GM18907 (cell line): ENCODE results near the gene SORCS2.

ENCODE experiments used
- ATAC-seq: cut with Tn5 transposase; IDR thresholded peaks from one replicate; pipeline ENCODE4 v1.9.1; 2021; ENCODE audit warnings: mild to moderate bottlenecking, moderate library complexity; ENCODE audit not compliant: unreplicated experiment

SORCS2 gene

GRCh38 chr4:7285244-7286094, 93.1 kb downstream of the SORCS2 start:
- ATAC-seq, result no peak

DNA sequence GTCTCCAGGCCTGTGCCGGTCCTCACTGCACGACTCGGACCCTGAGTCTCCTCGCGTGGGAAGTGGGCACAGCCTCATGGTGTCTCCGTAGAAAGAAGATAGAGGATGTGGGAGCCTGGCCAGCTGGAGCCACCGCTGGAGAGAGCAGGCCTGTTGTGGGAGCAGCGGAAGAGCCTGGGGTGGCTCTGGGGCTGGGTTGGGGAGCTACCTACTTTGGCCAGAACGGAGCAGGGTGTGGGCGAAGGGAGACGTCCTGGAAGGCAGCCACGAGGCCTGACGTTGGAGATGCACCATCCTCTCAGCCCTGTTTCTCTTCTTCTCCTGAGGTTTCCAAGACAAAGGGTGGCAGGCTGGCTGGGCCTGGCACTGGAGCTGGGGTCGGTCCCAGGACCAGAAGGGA, 93.8 kb downstream of the SORCS2 start:
- ATAC-seq, result no peak

GRCh38 chr4:7286798-7287197, 94.5 kb downstream of the SORCS2 start:
- no peak for ATAC-seq

GRCh38 chr4:7287274-7287917, 95.1 kb downstream of the SORCS2 start:
- no peak for ATAC-seq

DNA sequence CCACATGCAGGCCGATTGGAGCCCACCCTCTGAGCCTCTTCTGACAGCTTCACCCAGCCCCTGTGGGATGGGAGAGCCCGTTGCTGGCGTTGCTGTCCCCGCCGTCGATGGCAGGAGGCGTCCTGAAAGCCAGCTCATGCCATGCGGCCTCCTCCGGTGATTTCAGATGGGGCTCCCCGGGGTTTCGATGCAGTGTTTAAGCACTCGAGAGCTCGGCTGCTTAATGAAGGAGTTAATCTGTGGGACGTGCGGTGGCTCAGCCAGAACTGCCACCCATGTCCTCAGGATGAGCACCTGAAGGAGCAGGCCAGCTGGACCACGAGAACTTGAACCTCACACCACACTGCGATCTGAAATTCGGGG, 95.6 kb downstream of the SORCS2 start:
- no peak for ATAC-seq

DNA sequence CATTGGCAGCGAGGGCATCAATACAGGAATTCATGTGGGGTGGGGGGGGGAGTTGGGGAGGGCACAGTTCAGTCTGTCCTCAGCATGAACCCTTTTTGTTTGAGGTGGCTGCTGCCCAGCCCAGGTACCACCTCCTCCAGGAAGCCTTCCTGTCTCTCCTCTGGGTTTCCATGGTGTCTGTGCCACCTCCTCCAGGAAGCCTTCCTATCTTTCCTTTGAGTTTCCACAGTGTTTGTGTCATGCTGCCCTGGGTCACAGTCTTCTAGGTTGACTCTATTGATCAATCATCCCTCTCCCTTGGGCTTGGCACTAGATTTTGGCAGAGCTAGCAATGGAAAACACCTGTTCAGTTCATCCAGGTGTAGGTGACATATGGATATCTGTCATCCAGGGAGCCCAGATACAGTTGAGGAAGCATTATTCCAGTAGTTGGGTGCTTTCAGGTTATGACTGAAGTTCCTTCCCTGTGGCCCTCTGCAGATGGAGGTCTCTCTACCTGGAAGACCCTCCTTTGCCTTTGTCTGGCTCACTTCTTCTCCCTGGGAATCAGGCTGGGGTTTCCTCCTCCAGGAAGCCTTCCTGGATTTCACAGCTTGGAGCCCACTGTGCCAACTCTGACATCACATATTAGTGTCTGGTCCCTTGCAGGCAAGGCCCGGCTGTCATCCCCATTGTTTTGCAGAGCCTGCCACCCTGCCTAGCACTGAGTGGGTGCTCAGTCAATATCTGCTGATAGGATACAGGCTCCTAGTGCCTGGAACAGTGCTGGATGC, 96.6 kb downstream of the SORCS2 start:
- ATAC-seq, result no peak

DNA sequence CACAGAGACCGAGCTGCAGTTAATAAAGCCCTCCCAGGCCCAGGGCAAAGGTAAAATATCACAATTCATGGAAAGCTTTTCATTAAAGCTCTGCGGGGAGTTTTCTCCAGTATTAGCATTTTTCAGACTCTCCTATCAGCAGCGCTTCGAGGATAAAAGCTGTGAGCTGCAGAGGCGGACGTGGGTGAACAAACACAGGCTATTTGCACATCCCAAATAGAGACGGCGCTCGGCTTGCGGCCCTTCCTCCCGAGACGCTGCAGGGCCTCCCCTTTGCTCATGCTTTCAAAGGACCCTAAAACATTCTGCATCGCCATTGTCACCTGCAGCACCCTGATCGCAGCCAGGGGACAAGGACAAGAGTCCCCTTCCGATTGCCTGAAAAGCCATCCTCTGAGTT, 97.3 kb downstream of the SORCS2 start:
- no peak for ATAC-seq

DNA sequence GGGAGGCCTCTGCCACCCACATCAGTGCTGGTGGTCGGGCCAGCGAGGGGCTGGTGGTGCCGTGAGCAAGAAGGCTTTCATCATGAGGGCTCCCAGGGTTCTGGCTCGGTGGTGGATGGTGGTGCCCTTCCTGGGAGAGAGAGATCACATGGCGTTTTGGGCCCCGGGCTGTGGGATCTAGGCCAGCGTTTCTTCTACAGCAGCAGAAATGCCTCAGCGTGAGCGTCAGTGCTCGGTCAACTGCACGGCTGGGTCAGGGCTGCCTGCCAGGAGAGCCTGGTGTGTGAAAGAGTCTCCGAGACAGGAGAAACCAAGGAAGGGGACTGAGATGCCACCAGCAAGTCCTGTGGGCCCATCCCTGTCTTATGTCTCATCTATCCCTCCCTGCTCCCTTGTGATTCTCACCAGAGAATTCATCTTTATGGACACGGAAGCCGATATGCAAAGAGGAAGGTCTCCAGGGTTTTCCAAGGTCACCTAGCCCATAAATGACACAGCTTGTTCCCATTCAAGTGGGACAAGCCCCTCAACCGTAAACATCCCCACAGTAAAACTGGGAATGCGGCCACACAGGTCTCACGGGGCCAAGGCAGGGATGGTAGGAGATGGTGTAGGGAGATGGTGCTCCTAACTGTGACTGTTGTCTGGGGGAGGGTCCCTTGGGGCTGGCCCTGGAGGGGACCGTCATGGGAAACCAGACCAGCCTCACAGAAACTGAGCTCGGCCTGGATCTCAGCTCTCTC, 99.2 kb downstream of the SORCS2 start:
- ATAC-seq, result no peak

GRCh38 chr4:7293703-7294102, 101.4 kb downstream of the SORCS2 start:
- no peak for ATAC-seq

GRCh38 chr4:7294176-7294756, 101.9 kb downstream of the SORCS2 start:
- no peak for ATAC-seq

- no peak for ATAC-seq
These were observed 103.0 kb downstream of the SORCS2 start for GRCh38 chr4:7295197-7295910.

- no peak for ATAC-seq
These were observed 103.7 kb downstream of the SORCS2 start for GRCh38 chr4:7295911-7296660.

DNA sequence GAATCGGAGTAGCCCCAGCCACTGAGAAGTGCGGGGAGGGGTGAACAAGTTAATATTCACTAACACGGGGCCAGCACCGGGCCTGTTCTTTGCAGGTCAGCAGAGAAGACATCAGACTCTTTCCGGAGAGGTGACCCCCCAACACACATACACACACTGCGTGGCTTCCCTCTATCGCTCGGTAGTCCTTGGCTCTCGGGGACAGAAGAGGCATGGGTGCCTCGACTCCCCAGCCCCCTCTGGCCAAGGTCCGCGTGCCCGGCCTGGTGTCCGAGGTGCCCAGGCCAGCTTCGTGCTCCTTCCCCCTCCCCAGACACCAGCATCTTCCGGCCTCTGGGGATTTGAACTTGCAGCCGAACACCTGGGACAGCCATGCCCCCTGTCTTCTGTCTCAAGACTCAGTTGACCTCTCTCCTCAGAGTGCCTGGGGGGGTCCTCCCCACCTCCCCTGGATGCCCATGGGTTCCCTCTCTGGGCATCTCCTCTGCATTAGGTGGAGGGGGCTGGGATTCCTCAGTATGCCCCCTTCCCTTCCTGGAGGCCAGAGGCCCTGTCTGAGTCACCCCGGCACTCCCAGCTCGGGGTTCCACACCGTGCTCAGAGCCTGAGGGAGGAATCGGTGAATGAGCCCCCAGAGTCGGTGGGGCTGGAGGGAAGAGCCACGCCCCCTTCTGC, 104.5 kb downstream of the SORCS2 start:
- no peak for ATAC-seq

- ATAC-seq, result no peak
These were observed 105.0 kb downstream of the SORCS2 start for GRCh38 chr4:7297374-7297773.

DNA sequence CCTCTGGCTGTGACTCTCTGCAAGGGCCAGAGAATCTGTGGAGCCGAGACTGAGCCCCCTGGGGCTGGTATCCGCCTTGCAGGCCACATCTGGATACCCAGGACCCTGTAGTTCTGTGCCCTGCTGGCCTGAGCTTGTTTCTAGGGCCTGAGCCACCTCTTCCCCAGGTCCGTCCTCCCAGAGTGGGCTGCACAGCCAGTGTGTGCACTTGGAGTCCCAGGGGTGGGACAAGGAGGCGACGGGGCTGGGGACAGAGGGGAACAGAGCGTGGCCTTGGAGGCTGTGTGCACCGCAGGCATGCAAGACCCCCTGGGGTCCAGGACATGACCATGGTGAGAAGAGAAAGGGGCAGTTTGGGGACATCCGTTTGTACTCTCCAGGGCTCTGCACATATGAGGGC, 105.5 kb downstream of the SORCS2 start:
- no peak for ATAC-seq

DNA sequence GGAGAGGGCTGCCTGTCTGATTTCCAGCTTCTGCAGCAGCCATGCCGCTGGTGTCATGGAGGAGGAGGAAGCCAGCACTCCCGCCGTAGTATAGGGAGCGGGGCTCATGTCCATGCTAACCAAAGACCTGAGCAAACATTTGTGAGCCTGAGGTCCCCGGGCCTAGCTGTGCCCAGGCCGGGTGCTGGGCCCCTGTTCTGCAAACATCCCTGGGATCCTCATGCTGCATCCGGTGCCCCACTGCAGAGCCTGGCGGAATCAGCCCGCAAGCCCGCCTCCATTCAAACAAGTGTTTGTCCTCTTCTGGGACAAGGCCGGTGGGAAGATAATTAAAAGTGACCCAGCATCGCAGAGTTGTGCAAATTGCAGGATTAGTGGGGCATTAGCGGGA, 106.3 kb downstream of the SORCS2 start:
- ATAC-seq, result no peak

DNA sequence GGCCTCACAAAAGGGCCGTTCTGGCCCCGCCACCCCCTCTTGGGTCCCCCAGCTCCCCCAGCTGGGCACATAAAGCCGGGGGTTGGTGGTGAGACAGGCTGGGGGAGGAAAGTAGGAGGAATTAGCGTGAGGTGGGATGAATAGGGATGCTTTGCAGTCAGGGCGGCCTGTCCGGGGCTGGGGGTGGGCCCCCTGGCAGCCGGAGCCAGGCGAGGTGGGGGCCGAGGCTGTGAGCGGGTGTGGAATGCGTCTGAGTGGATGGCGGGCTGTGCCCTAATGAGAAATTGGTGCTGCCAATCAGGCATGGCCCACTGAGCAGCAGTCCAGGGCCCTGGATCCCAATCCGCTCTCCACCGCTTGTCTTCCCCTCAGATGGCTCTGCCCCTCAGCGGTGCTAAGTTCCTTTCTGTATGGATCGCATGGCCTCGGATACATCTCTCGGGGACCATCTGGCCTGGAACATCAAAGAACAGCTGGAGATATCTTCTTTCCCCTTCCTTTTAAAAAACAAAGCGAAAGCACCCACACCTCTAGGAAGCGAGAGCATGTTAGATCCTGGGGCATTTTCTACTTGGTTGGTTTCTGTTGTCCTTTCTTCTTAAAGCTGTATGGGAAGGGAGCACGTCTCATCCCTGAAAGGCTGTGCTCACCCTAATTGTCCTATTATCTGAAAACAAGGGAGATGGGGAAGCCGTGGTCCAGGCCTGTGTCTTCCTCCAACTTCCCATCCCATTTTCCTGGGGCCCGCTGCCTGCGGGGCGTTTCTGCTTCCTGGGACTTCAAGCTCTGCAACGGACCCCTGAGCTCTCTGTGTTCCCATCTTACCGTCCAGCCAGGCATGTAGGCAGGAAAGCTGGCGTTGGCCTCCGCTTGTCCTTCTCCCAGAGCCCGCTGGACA, 106.9 kb downstream of the SORCS2 start:
- no peak for ATAC-seq
